ENCODE results near the gene CBARP.

CBARP gene

GRCh38 chr19:1262623-1263123 is 24.9 kb upstream of the CBARP start:
- DNase-seq, result no peak

- peak; percentile 25 for DNase-seq
Observed at GRCh38 chr19:1261798-1262622, 24.2 kb upstream of the CBARP start.

GRCh38 chr19:1261538-1261797 is 23.7 kb upstream of the CBARP start:
- no peak for DNase-seq

GRCh38 chr19:1260749-1261537 is 23.1 kb upstream of the CBARP start:
- DNase-seq, result peak; percentile 89

- no peak for DNase-seq
Observed at GRCh38 chr19:1259876-1260748, 22.3 kb upstream of the CBARP start.

GRCh38 chr19:1259206-1259875 is 21.5 kb upstream of the CBARP start:
- no peak for DNase-seq

GRCh38 chr19:1258707-1259205 is 21.0 kb upstream of the CBARP start:
- no peak for DNase-seq

GRCh38 chr19:1258163-1258492 is 20.3 kb upstream of the CBARP start:
- DNase-seq, result no peak

- DNase-seq, result no peak
Observed at GRCh38 chr19:1257475-1258162, 19.8 kb upstream of the CBARP start.

GRCh38 chr19:1256646-1257474 is 19.1 kb upstream of the CBARP start:
- DNase-seq, result no peak

GRCh38 chr19:1255186-1256161 is 17.7 kb upstream of the CBARP start:
- DNase-seq, result no peak

- no peak for DNase-seq
Observed at GRCh38 chr19:1254530-1255185, 16.9 kb upstream of the CBARP start.

GRCh38 chr19:1254081-1254527 is 16.3 kb upstream of the CBARP start:
- DNase-seq, result no peak

- no peak for DNase-seq
Observed at GRCh38 chr19:1253514-1254080, 15.8 kb upstream of the CBARP start.

- DNase-seq, result peak; percentile 19
Observed at GRCh38 chr19:1252821-1253513, 15.2 kb upstream of the CBARP start.

- DNase-seq, result no peak
Observed at GRCh38 chr19:1252221-1252820, 14.5 kb upstream of the CBARP start.

- peak; percentile 20 for DNase-seq
Observed at GRCh38 chr19:1251330-1252220, 13.8 kb upstream of the CBARP start.
